NCI-H1694 treated with DMSO at 0.1 percent for 48 hours (cell line): ENCODE data around the gene CFAP210.
"Not testable (repeated sequence)": the region's sequence is repeated elsewhere in the genome, so short reads cannot be mapped to it uniquely, and the experiment has no call there.

ENCODE experiments used
- DNase-seq: peaks from one replicate; lab custom pipeline; 2025; lab: John Stamatoyannopoulos, UW

Gene CFAP210

DNA sequence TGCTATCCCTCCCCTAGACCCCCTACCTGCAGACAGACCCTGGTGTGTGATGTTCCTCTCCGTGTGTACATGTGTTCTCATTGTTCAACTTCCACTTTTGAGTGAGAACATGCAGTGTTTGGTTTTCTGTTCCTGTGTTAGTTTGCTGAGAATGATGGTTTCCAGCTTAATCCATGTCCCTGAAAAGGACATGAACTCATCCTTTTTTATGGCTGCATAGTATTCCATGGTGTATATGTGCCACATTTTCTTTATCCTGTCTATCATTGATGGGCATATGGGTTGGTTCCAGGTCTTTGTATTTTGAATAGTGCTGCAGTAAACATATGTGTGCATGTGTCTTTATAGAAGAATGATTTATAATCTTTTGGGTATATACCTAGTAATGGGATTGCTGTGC, 78.2 kb downstream of the CFAP210 start:
- DNase-seq, result not testable (repeated sequence)

- no peak for DNase-seq
Measured at GRCh38 chr2:169613876-169614275, 80.3 kb downstream of the CFAP210 start.

DNA sequence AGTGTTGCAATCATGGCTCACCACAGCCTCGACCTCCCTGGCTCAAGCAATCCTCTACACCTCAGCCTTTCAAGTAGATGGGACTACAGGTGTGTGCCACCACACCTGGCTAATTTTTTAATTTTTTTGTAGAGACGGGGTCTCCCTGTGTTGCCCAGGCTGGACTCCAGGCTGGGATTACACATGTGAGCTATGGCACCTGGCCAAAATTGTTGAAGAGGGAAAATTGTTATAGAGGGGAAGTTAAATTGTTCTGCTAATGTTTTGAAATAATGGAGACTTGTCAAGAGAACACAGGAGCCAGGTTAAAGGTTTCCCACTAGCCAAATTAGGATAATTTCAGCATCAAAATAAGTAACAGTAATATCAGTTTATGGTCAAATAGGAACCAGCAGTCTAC, 84.9 kb downstream of the CFAP210 start:
- no peak for DNase-seq

DNA sequence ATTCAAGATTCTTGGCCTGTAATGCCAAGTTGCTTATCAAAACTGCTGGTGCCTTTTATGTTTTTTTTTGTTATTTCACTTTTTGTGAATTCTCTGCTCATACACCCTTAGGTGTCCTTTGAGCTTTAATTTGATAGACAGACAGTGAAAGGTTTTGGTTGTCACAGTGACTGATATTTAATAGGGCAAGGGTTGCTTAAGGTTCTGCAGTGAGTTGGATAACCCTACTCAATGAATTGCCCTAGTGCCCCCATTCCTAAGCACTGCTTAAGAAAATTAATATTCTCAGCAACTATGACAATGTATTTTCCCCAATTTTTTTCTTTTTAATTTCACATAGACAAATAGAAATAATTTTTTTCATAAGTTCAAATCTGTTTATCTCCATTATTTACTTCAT, 94.6 kb downstream of the CFAP210 start:
- DNase-seq, result no peak

GRCh38 chr2:169598982-169599381, 95.2 kb downstream of the CFAP210 start:
- no peak for DNase-seq

DNA sequence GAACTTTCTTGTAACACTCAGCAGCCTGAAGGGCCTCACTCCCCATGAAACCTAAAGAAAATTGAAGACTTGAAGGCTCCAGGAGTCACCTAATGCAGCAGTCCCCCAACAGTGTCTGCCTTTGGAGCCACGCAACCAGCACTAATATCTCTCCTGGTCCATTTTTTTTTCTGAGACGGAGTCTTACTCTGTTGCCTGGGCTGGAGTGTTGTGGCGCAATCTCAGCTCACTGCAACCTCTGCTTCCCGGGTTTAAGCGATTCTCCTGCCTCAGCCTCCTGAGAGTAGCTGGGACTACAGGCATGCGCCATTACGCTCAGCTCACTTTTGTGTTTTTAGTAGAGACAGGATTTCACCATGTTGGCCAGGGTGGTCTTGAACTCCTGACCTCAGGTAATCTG, 97.7 kb downstream of the CFAP210 start:
- DNase-seq, result not testable (repeated sequence)
